Astrocyte of the hippocampus (primary cell): Measurements from ENCODE around the gene COX6A2.

Source experiments
- DNase-seq: peaks from one replicate; pipeline ENCODE4 v3.0.0; 2011; ENCODE audit warnings: low read depth, low spot score

COX6A2 gene

GRCh38 chr16:31428279-31428597 lies at the start of gene COX6A2:
TSS of gene COX6A2 (minus strand) at chr16:31428360. CDS start at chr16:31428325, 35 bp downstream.
- no peak for DNase-seq

GRCh38 chr16:31477220-31478216 lies 49.4 kb upstream of the COX6A2 start:
- DNase-seq = no peak

GRCh38 chr16:31476303-31477219 lies 48.4 kb upstream of the COX6A2 start:
- DNase-seq = no peak

GRCh38 chr16:31475946-31476302 lies 47.8 kb upstream of the COX6A2 start:
- DNase-seq = no peak

- no peak for DNase-seq
Observed at GRCh38 chr16:31474773-31475738, 46.9 kb upstream of the COX6A2 start.

- DNase-seq = peak; percentile 79
Observed at GRCh38 chr16:31474173-31474714, 46.1 kb upstream of the COX6A2 start.

- DNase-seq = no peak
Observed at GRCh38 chr16:31473264-31473984, 45.3 kb upstream of the COX6A2 start.

- DNase-seq = peak; percentile 96
Observed at GRCh38 chr16:31472709-31473203, 44.6 kb upstream of the COX6A2 start.

- peak; percentile 93 for DNase-seq
Observed at GRCh38 chr16:31471875-31472708, 43.9 kb upstream of the COX6A2 start, which contains the start of gene TGFB1I1. TSS of gene TGFB1I1 (plus strand) at chr16:31472152. CDS start at chr16:31472189, 37 bp downstream.

- no peak for DNase-seq
Observed at GRCh38 chr16:31471241-31471874, 43.2 kb upstream of the COX6A2 start.

- no peak for DNase-seq
Observed at GRCh38 chr16:31470615-31471014, 42.5 kb upstream of the COX6A2 start.

- DNase-seq = no peak
Observed at GRCh38 chr16:31467858-31468257, 39.7 kb upstream of the COX6A2 start.

GRCh38 chr16:31467151-31467773 lies 39.1 kb upstream of the COX6A2 start:
- DNase-seq = no peak

GRCh38 chr16:31466381-31466841 lies 38.3 kb upstream of the COX6A2 start:
- no peak for DNase-seq

GRCh38 chr16:31465788-31466370 lies 37.7 kb upstream of the COX6A2 start:
- DNase-seq = no peak

- no peak for DNase-seq
Observed at GRCh38 chr16:31464781-31465260, 36.7 kb upstream of the COX6A2 start.

GRCh38 chr16:31464348-31464769 lies 36.2 kb upstream of the COX6A2 start:
- no peak for DNase-seq
